Thymus (tissue), 11 donors: Measurements from ENCODE around the gene KLF16. TPM values are rescaled to one million over a fixed set of nuclear protein-coding genes. Genes with fewer than 3 reads are reported as not detected.

Experiments used
- DNase-seq, 9 donors: peaks; one replicate each; pipeline ENCODE4 v3.0.0-alpha.2; 2013; ENCODE audit warnings: low spot score in 9 of 9, low read depth in 6 of 9, missing footprints in 1 of 9
- H3K27ac ChIP-seq, 2 donors: one replicate each; pipeline ENCODE4 v1.5.1; 2013; ENCODE audit warnings: control low read depth in 1 of 2, low read depth in 1 of 2, low read length in 1 of 2, mild to moderate bottlenecking in 1 of 2, moderate library complexity in 1 of 2
- H3K27me3 ChIP-seq, 2 donors: one replicate each; pipeline ENCODE4 v1.5.1; 2013; ENCODE audit warnings: low read length in 1 of 2; ENCODE audit not compliant: control insufficient read depth in 2 of 2, insufficient read depth in 1 of 2
- H3K36me3 ChIP-seq, 2 donors: one replicate each; pipeline ENCODE4 v1.5.1; 2013; ENCODE audit warnings: low read length in 1 of 2, mild to moderate bottlenecking in 1 of 2, moderate library complexity in 1 of 2; ENCODE audit not compliant: control insufficient read depth in 2 of 2, insufficient read depth in 2 of 2
- H3K4me1 ChIP-seq, 2 donors: one replicate each; pipeline ENCODE4 v1.5.1; 2013; ENCODE audit warnings: low read length in 2 of 2; ENCODE audit not compliant: control insufficient read depth in 2 of 2, insufficient read depth in 2 of 2
- H3K4me3 ChIP-seq, 2 donors: one replicate each; pipeline ENCODE4 v1.5.1; 2013; ENCODE audit warnings: low read length in 2 of 2, control low read depth in 1 of 2, mild to moderate bottlenecking in 1 of 2
- H3K9me3 ChIP-seq, 2 donors: one replicate each; pipeline ENCODE4 v1.5.1; 2013; ENCODE audit warnings: low read length in 1 of 2, mild to moderate bottlenecking in 1 of 2; ENCODE audit not compliant: control insufficient read depth in 2 of 2, insufficient read depth in 1 of 2
- WGBS: extraction: QIAGEN DNeasy Blood & Tissue Kit; methylation state at CpG from one replicate; pipeline ENCODE4 v1.1.7; 2013; 5-methylcytosine and 5-hydroxymethylcytosine counted together
- polyA plus RNA-seq: library from polyadenylated mRNA; stranded (reverse); fragments of 200-250 nt; gene quantifications from one replicate; pipeline ENCODE4 v1.2.3, GENCODE V29; 2013
- total RNA-seq: library from RNA; stranded (reverse); fragments of 120-200 nt; gene quantifications from one replicate; pipeline ENCODE4 v1.2.4, GENCODE V29; 2013
- donor health status: healthy.

KLF16 gene
- total and polyA plus RNA-seq, 2 donors, result 3.2 to 8.4 TPM

GRCh38 chr19:1836458-1837221 is 26.7 kb downstream of the KLF16 start:
- no peak for DNase-seq
- H3K36me3 ChIP-seq, result peaks cover 28 to 44% of the 10 kb centered on the region in 2 donors
- no peak overlapping the region for H3K27ac ChIP-seq
- 98% methylated on average over 31 of the region's 31 CpGs for WGBS
- no peaks in the 10 kb centered on the region for H3K9me3 ChIP-seq
- peaks cover 18 to 21% of the 10 kb centered on the region in 2 donors for H3K4me1 ChIP-seq
- H3K4me3 ChIP-seq, result no peak overlapping the region
- no peaks in the 10 kb centered on the region for H3K27me3 ChIP-seq

- Histone ChIP-seq H3K4me3 (no peak overlapping the region), H3K27me3 (no peaks in the 10 kb centered on the region), H3K9me3 (no peaks in the 10 kb centered on the region), H3K36me3 (peaks cover 41 to 57% of the 10 kb centered on the region in 2 donors), H3K4me1 (peaks cover 0 to 7% of the 10 kb centered on the region in 2 donors), H3K27ac (no peak overlapping the region)
- no peak for DNase-seq
- 96% methylated on average over 15 of the region's 15 CpGs for WGBS
These were observed 29.8 kb downstream of the KLF16 start for GRCh38 chr19:1833540-1833939.

GRCh38 chr19:1832046-1832663 is 31.2 kb downstream of the KLF16 start:
- Histone ChIP-seq H3K4me1 (no peaks in the 10 kb centered on the region), H3K27me3 (no peaks in the 10 kb centered on the region), H3K4me3 (no peak overlapping the region), H3K27ac (no peak overlapping the region), H3K9me3 (no peaks in the 10 kb centered on the region), H3K36me3 (peaks cover 45 to 63% of the 10 kb centered on the region in 2 donors)
- WGBS, result 94% methylated on average over 26 of the region's 26 CpGs
- no peak for DNase-seq

DNA sequence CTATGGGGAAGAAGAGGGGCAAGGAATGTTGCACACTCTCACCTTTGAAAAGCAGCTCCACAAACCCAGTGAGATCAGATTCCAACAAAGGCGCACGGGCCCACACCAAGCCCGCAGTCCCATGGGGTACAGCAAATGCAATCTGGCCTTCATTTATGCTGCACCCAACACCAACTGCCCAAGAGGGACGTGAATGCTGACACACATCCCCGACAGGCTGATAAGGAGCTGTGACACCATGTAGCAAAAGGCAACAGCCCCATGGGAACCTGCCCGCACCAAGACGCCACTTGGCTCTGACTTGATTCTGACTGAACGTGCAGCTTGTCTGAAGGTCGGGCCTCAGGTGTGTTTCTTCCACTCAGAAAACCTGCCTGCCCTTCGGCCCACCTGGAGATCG is 32.4 kb downstream of the KLF16 start:
- Histone ChIP-seq H3K27ac (no peak overlapping the region), H3K27me3 (no peaks in the 10 kb centered on the region), H3K4me1 (no peaks in the 10 kb centered on the region), H3K9me3 (no peaks in the 10 kb centered on the region), H3K36me3 (peaks cover 53 to 73% of the 10 kb centered on the region in 2 donors), H3K4me3 (no peak overlapping the region)
- 97% methylated on average over 11 of the region's 11 CpGs for WGBS
- DNase-seq, result no peak

DNA sequence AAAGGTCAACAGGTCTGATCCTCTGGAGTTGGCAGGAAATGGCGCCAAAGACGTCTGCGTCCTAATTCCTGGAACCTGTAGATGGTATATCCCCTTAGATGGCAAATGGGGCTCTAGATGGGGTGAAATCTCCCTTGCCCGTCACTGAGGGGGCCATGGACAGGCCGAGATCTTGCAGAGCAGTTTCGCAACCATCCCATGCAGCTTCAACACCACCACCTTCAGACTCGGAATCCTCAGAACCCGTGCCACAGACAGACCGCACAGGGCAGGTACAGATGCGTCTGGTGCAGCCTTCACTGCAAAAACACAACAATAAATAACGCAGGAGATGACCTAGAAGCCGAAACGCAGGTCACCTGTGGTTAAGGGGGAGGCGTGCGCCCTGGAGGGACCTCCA is 32.8 kb downstream of the KLF16 start:
- WGBS, result 97% methylated on average over 15 of the region's 15 CpGs
- no peaks in the 10 kb centered on the region for H3K9me3 ChIP-seq
- peaks cover 57 to 69% of the 10 kb centered on the region in 2 donors for H3K36me3 ChIP-seq
- H3K4me3 ChIP-seq, result no peak overlapping the region
- DNase-seq, result no peak
- H3K27ac ChIP-seq, result no peak overlapping the region
- H3K4me1 ChIP-seq, result no peaks in the 10 kb centered on the region
- no peaks in the 10 kb centered on the region for H3K27me3 ChIP-seq

DNA sequence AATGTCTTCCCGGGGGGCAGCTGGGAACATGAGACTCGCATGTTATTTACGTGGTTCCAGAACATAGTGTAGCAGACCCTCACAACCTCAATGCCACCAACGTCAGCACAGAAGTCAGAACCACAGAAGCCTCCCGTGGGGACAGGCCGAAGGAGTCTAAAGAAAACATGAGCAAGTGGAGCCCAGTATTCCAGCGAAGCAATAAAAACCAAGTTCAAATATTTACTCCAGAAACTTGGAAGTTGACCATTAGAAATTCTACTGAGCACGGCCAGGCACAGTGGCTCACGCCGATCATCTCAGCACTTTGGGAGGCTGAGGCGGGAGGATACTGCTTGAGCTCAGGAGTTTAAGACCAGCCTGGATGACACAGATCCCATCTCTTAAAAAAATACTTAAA is 33.4 kb downstream of the KLF16 start:
- WGBS, result 98% methylated on average over 11 of the region's 11 CpGs
- no peaks in the 10 kb centered on the region for H3K9me3 ChIP-seq
- H3K4me3 ChIP-seq, result no peak overlapping the region
- H3K4me1 ChIP-seq, result no peaks in the 10 kb centered on the region
- no peaks in the 10 kb centered on the region for H3K27me3 ChIP-seq
- peaks cover 57 to 65% of the 10 kb centered on the region in 2 donors for H3K36me3 ChIP-seq
- no peak overlapping the region for H3K27ac ChIP-seq
- no peak for DNase-seq

DNA sequence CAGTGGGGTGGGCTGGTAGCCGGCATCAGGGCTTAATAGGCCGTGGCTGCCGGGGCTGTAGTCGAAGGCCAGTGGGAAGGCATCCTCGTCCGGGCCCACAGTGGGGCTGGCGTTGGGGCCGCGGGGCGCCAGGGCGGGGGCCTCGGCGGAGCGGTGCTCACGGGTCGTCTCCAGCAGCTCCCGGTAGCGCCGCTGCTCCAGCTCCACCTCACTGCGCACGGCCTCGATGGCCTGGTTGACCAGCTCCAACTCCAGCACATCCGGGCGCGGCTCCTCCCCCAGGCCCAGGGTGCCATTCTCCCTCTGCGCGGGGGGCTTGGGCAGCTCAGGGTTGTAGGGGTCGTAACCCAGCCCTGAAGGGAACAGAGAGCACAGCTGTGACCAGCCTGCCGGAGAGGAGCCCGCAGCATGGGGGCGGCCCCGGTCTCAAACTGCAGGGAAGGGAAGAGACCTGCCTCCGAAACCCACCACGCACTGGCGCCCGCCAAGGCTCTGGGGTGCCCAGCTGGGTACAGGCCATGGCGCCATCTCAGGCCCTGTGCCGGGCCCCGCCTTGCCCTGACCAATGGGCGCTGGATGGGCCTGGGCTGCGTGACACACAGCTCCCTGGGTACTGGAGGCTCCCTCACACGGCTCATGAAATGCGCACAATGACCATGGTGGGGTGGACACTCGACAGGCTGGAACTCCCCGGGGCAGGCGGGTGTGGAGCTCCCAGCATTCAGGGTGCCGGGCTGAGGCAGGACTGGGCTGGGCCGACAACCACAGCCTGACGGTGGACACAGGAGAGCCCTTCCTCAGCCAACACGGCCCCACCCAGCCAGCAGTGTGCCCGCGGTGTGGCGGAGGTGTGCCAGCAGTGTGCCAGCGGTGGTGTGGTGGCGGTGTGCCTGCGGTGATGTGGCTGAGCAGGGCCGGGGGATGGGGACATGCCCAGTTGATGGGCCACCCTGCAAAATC is 34.8 kb downstream of the KLF16 start:
- no peaks in the 10 kb centered on the region for H3K9me3 ChIP-seq
- no peak overlapping the region for H3K27ac ChIP-seq
- no peaks in the 10 kb centered on the region for H3K27me3 ChIP-seq
- peaks cover 65 to 68% of the 10 kb centered on the region in 2 donors for H3K36me3 ChIP-seq
- DNase-seq, result no peak
- WGBS, result 97% methylated on average over 57 of the region's 57 CpGs
- no peaks in the 10 kb centered on the region for H3K4me1 ChIP-seq
- no peak overlapping the region for H3K4me3 ChIP-seq

- Histone ChIP-seq H3K36me3 (peaks cover 68 to 69% of the 10 kb centered on the region in 2 donors), H3K27ac (no peak overlapping the region), H3K4me1 (no peaks in the 10 kb centered on the region), H3K27me3 (no peaks in the 10 kb centered on the region), H3K4me3 (no peak overlapping the region), H3K9me3 (no peaks in the 10 kb centered on the region)
- DNase-seq, result no peak
- 97% methylated on average over 41 of the region's 41 CpGs for WGBS
These were observed 35.7 kb downstream of the KLF16 start for GRCh38 chr19:1827566-1828278.
